Breast epithelium (tissue), 4 donors: Measurements from ENCODE around the gene MCOLN1. TPM values are rescaled to one million over a fixed set of nuclear protein-coding genes. Genes with fewer than 3 reads are reported as not detected.

ENCODE experiments used
- DNase-seq, 2 donors: peaks; one replicate each; pipeline ENCODE4 v3.0.0-alpha.2; 2019; ENCODE audit warnings: low spot score in 2 of 2
- H3K27ac ChIP-seq, 2 donors: fragments of 200-600 bp; sonication (generic) in 1 of 2; one replicate each; pipeline ENCODE4 v1.5.1; 2016 to 2019; ENCODE audit warnings: mild to moderate bottlenecking in 1 of 2
- H3K27me3 ChIP-seq, 2 donors: fragments of 200-600 bp; sonication (generic) in 1 of 2; one replicate each; pipeline versions ENCODE4 v1.5.1 to v1.6.0; 2017 to 2019; ENCODE audit warnings: control low read depth in 1 of 2, mild to moderate bottlenecking in 1 of 2
- H3K36me3 ChIP-seq: fragments of 200-600 bp; one replicate; pipeline ENCODE4 v1.5.1; 2019
- H3K4me1 ChIP-seq, 2 donors: fragments of 200-600 bp; sonication (generic); one replicate each; pipeline ENCODE4 v1.5.1; 2016 to 2019; ENCODE audit warnings: control low read depth in 1 of 2
- H3K4me3 ChIP-seq, 3 donors: fragments of 200-600 bp; sonication (generic); 1 replicate in 2 of 3; 2 replicates in 1 of 3; pipeline ENCODE4 v1.5.1; 2016 to 2019; ENCODE audit warnings: mild to moderate bottlenecking in 3 of 3, moderate library complexity in 2 of 3
- H3K9me3 ChIP-seq, 2 donors: fragments of 200-600 bp; sonication (generic) in 1 of 2; one replicate each; pipeline ENCODE4 v1.5.1; 2016 to 2019; ENCODE audit warnings: control low read depth in 1 of 2
- POLR2A ChIP-seq: fragments of 450-650 bp; IDR thresholded peaks from one replicate; pipeline ENCODE4 v1.6.1; 2016; ENCODE audit warnings: antibody characterized with exemption, mild to moderate bottlenecking, moderate library complexity
- POLR2AphosphoS5 ChIP-seq, 3 donors: sonication (generic); formaldehyde crosslinking; IDR thresholded peaks; one replicate each; pipeline ENCODE4 v1.6.1; 2017; ENCODE audit warnings: antibody characterized with exemption in 3 of 3
- intact Hi-C: fragments of 100-400 bp; cut with DNase I; formaldehyde crosslinking; loops from one replicate; pipeline ENCODE4 v1.15.1; 2023; ENCODE audit warnings: low total_unique reads
- total RNA-seq, 3 donors: library from RNA; depleted of rRNA; stranded (reverse); fragments of >200 nt; gene quantifications; one replicate each; pipeline ENCODE4 v1.1.0, GENCODE V29; 2016
- TF ChIP-seq, protein P1 (sequence below), 3 donors: fragments of 450-650 bp; IDR thresholded peaks; one replicate each; pipeline ENCODE4 v1.5.1; 2016 to 2017; ENCODE audit warnings: antibody characterized with exemption in 3 of 3, mild to moderate bottlenecking in 3 of 3, moderate library complexity in 3 of 3

MCOLN1 gene
- total RNA-seq, 3 donors from 2014 or later = 11.5 to 35.2 (median 16.4) TPM

DNA sequence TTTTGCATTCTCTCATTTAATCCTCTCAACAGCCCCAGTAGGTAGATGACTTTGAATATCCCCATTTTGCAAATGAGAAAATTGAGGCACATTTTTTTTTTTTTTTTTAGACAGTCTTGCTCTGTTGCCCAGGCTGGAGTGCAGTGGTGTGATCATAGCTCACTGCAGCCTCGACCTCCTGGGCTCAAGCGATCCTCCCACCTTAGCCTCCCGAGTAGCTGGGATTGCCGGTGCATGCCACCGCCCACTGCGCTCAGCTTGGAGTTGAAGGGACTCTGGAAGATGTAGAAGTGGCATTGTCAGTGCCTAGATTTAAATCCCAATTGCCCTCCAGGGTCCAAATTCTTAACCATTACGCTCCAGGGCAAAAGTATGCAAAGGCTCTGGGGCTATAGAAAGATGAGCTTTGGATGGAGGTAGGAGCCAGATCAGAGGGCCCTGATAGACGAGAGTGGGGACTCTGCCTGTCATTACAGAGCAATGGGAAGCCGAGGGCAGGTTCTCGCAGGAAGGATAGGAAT is 813 bp upstream of the MCOLN1 start:
- Histone ChIP-seq H3K27ac (peak overlapping the region; percentile 4 to 71), H3K4me1 (peaks cover 7 to 13% of the 10 kb centered on the region in 2 donors), H3K4me3 (peak overlapping the region in 2 of 3 donors; percentile 82 to 90), H3K27me3 (no peaks in the 10 kb centered on the region), H3K9me3 (no peaks in the 10 kb centered on the region), H3K36me3 (peaks cover 8% of the 10 kb centered on the region)
- intact Hi-C loops = no loop called here
- no peak for DNase-seq
- TF ChIP-seq POLR2AphosphoS5 (IDR thresholded peaks at IDR 0.05) = no peak
- no peak for TF ChIP-seq POLR2A
- TF ChIP-seq, protein P1, sequence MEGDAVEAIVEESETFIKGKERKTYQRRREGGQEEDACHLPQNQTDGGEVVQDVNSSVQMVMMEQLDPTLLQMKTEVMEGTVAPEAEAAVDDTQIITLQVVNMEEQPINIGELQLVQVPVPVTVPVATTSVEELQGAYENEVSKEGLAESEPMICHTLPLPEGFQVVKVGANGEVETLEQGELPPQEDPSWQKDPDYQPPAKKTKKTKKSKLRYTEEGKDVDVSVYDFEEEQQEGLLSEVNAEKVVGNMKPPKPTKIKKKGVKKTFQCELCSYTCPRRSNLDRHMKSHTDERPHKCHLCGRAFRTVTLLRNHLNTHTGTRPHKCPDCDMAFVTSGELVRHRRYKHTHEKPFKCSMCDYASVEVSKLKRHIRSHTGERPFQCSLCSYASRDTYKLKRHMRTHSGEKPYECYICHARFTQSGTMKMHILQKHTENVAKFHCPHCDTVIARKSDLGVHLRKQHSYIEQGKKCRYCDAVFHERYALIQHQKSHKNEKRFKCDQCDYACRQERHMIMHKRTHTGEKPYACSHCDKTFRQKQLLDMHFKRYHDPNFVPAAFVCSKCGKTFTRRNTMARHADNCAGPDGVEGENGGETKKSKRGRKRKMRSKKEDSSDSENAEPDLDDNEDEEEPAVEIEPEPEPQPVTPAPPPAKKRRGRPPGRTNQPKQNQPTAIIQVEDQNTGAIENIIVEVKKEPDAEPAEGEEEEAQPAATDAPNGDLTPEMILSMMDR (IDR thresholded peaks at IDR 0.05) = no peak

DNA sequence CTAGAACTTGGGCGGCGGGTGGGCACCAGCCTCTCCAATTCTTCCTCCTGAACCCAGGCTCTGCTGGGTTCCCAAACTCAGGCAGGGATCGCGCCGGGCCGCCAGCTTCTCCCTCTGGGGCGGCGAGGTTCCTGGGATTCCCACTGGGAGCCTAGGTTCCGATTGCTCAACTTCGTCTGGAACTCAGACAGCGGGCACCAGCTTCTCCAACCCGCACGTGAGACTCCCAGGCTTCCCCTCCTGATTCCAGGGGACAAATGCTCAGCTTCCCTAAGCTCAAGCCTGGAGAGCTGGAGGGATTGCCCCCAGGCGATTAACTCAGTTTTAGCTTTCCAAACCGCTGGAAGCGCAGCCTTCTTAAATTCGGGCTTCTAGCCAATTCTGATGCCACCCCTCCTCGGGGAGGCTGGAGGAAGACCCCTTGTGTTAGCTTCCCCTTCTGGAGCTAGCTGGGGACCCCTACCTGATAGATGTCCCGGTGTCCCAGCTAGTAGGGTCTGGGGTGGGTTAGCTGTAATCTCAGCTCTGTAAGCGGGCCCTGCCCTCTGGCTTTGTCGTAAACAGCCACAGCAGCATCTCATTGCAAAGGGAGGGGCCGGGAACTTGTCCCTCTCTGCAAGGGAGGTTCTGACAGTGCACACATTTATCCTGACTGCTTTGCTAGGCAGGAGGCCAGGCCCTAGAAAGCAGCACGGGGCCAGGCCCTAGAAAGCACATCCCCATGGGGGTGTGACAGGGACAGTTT is 671 bp downstream of the MCOLN1 start:
- TF ChIP-seq, protein P1 (IDR thresholded peaks at IDR 0.05) = no peak
- TF ChIP-seq POLR2AphosphoS5 (IDR thresholded peaks at IDR 0.05) (no peak), POLR2A (no peak)
- intact Hi-C loops = no loop called here
- H3K4me1 ChIP-seq = peaks cover 6 to 7% of the 10 kb centered on the region in 2 donors
- H3K9me3 ChIP-seq = no peaks in the 10 kb centered on the region
- peak overlapping the region in 1 of 2 donors; percentile 45 for H3K27ac ChIP-seq
- H3K36me3 ChIP-seq = peaks cover 8% of the 10 kb centered on the region
- no peak for DNase-seq
- H3K4me3 ChIP-seq = peak overlapping the region; percentile 68 to 90 (median 82)
- no peaks in the 10 kb centered on the region for H3K27me3 ChIP-seq

DNA sequence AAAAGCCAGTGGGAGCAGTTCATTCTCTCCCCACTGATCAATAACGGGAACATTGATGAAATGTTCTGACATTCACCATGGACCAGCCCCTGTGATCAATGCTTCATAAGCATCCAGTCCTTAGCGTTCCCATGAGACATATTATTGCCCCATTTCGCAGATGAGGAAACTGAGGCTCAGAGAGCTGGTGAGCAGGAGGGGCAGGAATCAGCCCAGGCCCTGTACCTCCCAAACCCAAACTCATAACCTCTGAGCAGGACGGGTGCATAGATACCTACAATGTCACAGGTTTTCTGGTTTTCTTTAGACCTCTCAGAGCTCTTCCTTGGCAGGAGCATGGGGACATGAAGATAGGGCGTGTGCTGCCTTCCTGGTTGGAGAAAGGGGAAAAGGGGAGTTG is 2.1 kb downstream of the MCOLN1 start:
- TF ChIP-seq, protein P1 (IDR thresholded peaks at IDR 0.05) = no peak
- TF ChIP-seq POLR2AphosphoS5 (IDR thresholded peaks at IDR 0.05) = no peak
- no peak for TF ChIP-seq POLR2A
- peaks cover 6 to 7% of the 10 kb centered on the region in 2 donors for H3K4me1 ChIP-seq
- intact Hi-C loops = no loop called here
- H3K4me3 ChIP-seq = no peak overlapping the region
- H3K27ac ChIP-seq = no peak overlapping the region
- DNase-seq = no peak
- H3K9me3 ChIP-seq = no peaks in the 10 kb centered on the region
- no peaks in the 10 kb centered on the region for H3K27me3 ChIP-seq
- peaks cover 6% of the 10 kb centered on the region for H3K36me3 ChIP-seq

DNA sequence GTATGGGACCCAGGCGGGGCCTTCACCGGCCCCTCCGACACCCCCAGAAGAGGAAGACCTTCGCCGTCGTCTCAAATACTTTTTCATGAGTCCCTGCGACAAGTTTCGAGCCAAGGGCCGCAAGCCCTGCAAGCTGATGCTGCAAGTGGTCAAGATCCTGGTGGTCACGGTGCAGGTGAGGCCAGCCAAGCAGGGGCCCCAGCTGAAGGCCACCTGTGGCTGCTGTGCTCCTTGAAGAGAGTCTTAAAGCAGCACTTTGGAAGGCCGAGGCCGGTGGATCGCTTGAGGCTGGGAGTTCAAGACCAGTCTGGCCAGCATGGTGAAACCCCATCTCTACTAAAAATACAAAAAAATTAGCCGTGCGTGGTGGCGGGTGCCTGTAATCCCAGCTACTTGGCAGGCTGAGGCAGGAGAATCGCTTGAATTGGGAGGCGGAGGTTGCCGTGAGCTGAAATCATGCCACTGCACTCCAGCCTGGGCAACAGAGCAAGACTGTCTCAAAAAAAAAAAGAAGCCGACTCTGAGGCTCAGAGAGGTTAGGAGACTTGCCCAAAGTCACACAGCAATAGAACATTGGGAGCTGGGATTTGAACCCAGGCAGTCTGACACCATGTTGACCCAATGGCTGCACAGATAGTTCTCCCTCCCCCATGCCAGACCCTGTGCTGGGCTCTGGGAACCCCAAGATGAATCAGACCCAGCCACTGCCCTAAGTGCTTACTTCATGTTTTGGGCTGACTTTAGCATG is 2.7 kb downstream of the MCOLN1 start:
- TF ChIP-seq POLR2AphosphoS5 (IDR thresholded peaks at IDR 0.05) (no peak), POLR2A (no peak)
- TF ChIP-seq, protein P1 (IDR thresholded peaks at IDR 0.05) = no peak
- no peak for DNase-seq
- peaks cover under 1% of the 10 kb centered on the region for H3K36me3 ChIP-seq
- H3K9me3 ChIP-seq = no peaks in the 10 kb centered on the region
- peaks cover 6 to 7% of the 10 kb centered on the region in 2 donors for H3K4me1 ChIP-seq
- no peaks in the 10 kb centered on the region for H3K27me3 ChIP-seq
- no peak overlapping the region for H3K4me3 ChIP-seq
- H3K27ac ChIP-seq = no peak overlapping the region
- intact Hi-C loops = no loop called here
